ENCODE data around the gene HIVEP3.

Gene HIVEP3

GRCh38 chr1:41619511-41620364, 299.0 kb downstream of the HIVEP3 start:
- Histone ChIP-seq H3K27ac (ENCODE audit: low read length) (0 out of 2 replicates have a peak overlapping the region, but pooled peaks have one; percentile 13), H3K4me3 (ENCODE audit: low read depth in 1 of 2, low read length in 2 of 2) (no peak overlapping the region), H4K20me1 (ENCODE audit: insufficient read depth, low read length) (peaks cover 97% of the 10 kb centered on the region), H3K36me3 (ENCODE audit: insufficient read depth, low read length) (peaks cover 93% of the 10 kb centered on the region), H2AFZ (ENCODE audit: low read depth, low read length) (no peak overlapping the region), H3K9me3 (ENCODE audit: insufficient read depth, low read length, severe bottlenecking) (no peaks in the 10 kb centered on the region), H3K9ac (ENCODE audit: low read depth, low read length) (no peak overlapping the region), H3K4me2 (ENCODE audit: insufficient read depth, low read length) (no peak overlapping the region), H3K27me3 (ENCODE audit: insufficient read depth, low read length, poor library complexity) (no peaks in the 10 kb centered on the region), H3K4me1 (ENCODE audit: insufficient read depth, low read length) (peaks cover 18% of the 10 kb centered on the region), H3K79me2 (ENCODE audit: insufficient read depth, low read length) (peaks cover 100% of the 10 kb centered on the region)
- TF ChIP-seq EZH2 (IDR thresholded peaks at IDR 0.05; ENCODE audit: borderline replicate concordance, low read depth, low read length, severe bottlenecking) (no peak), CTCF (IDR thresholded peaks at IDR 0.05; ENCODE audit: borderline replicate concordance, extremely low read depth, low read length, poor library complexity, severe bottlenecking) (no peak)
- ATAC-seq (ENCODE audit: insufficient read depth, low read depth) (no peak), DNase-seq (peak; percentile 1)

GRCh38 chr1:41618871-41619270, 299.9 kb downstream of the HIVEP3 start:
- Histone ChIP-seq H2AFZ (ENCODE audit: low read depth, low read length) (no peak overlapping the region), H3K79me2 (ENCODE audit: insufficient read depth, low read length) (peaks cover 100% of the 10 kb centered on the region), H3K4me3 (ENCODE audit: low read depth in 1 of 2, low read length in 2 of 2) (no peak overlapping the region), H3K27ac (ENCODE audit: low read length) (no peak overlapping the region), H3K9ac (ENCODE audit: low read depth, low read length) (no peak overlapping the region), H3K4me2 (ENCODE audit: insufficient read depth, low read length) (no peak overlapping the region), H4K20me1 (ENCODE audit: insufficient read depth, low read length) (peaks cover 97% of the 10 kb centered on the region), H3K27me3 (ENCODE audit: insufficient read depth, low read length, poor library complexity) (no peaks in the 10 kb centered on the region), H3K36me3 (ENCODE audit: insufficient read depth, low read length) (peaks cover 94% of the 10 kb centered on the region), H3K4me1 (ENCODE audit: insufficient read depth, low read length) (peaks cover 9% of the 10 kb centered on the region), H3K9me3 (ENCODE audit: insufficient read depth, low read length, severe bottlenecking) (no peaks in the 10 kb centered on the region)
- TF ChIP-seq EZH2 (IDR thresholded peaks at IDR 0.05; ENCODE audit: borderline replicate concordance, low read depth, low read length, severe bottlenecking): no peak
- TF ChIP-seq CTCF (IDR thresholded peaks at IDR 0.05; ENCODE audit: borderline replicate concordance, extremely low read depth, low read length, poor library complexity, severe bottlenecking): no peak
- ATAC-seq (ENCODE audit: insufficient read depth, low read depth) (no peak), DNase-seq (peak; percentile 3)

GRCh38 chr1:41618066-41618825, 300.5 kb downstream of the HIVEP3 start:
- H3K4me2 ChIP-seq (ENCODE audit: insufficient read depth, low read length): no peak overlapping the region
- ATAC-seq (ENCODE audit: insufficient read depth, low read depth) (no peak), DNase-seq (no peak)
- H3K36me3 ChIP-seq (ENCODE audit: insufficient read depth, low read length): peaks cover 92% of the 10 kb centered on the region
- no peak overlapping the region for H3K9ac ChIP-seq (ENCODE audit: low read depth, low read length)
- 0 out of 2 replicates have a peak overlapping the region, but pooled peaks have one; percentile 23 for H3K27ac ChIP-seq (ENCODE audit: low read length)
- peaks cover 96% of the 10 kb centered on the region for H4K20me1 ChIP-seq (ENCODE audit: insufficient read depth, low read length)
- peaks cover 100% of the 10 kb centered on the region for H3K79me2 ChIP-seq (ENCODE audit: insufficient read depth, low read length)
- no peak overlapping the region for H2AFZ ChIP-seq (ENCODE audit: low read depth, low read length)
- no peak overlapping the region for H3K4me3 ChIP-seq (ENCODE audit: low read depth in 1 of 2, low read length in 2 of 2)
- peaks cover 3% of the 10 kb centered on the region for H3K4me1 ChIP-seq (ENCODE audit: insufficient read depth, low read length)
- no peak for TF ChIP-seq CTCF (IDR thresholded peaks at IDR 0.05; ENCODE audit: borderline replicate concordance, extremely low read depth, low read length, poor library complexity, severe bottlenecking)
- TF ChIP-seq EZH2 (IDR thresholded peaks at IDR 0.05; ENCODE audit: borderline replicate concordance, low read depth, low read length, severe bottlenecking): no peak
- H3K27me3 ChIP-seq (ENCODE audit: insufficient read depth, low read length, poor library complexity): no peaks in the 10 kb centered on the region
- no peaks in the 10 kb centered on the region for H3K9me3 ChIP-seq (ENCODE audit: insufficient read depth, low read length, severe bottlenecking)

Data from DND-41 (cell line).